GM21423 (cell line): Measurements from ENCODE around the gene SCAMP5.

Experiments
- ATAC-seq: cut with Tn5 transposase; IDR thresholded peaks from one replicate; pipeline ENCODE4 v1.9.1; 2021; ENCODE audit warnings: mild to moderate bottlenecking, moderate library complexity; ENCODE audit not compliant: unreplicated experiment

SCAMP5 gene

DNA sequence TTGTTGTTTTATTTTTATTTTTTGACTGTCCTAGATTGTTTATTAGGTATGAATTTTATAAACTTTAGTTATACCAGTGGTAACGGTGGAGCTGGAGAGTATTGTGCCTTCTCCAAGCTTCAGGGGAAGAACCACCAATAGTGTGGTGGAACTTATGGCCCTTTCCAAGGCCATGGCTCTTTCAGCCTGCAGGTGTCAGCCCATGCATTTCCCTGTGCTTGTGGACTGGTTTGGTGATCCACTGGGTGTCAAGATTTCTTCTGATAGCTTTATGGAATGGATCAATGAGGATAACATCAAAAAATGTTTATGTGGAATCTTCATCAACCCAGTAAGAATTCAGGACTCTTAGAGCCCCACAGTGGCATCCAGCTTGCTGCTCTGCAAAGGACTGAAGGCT is 19.2 kb upstream of the SCAMP5 start:
- ATAC-seq, result no peak

DNA sequence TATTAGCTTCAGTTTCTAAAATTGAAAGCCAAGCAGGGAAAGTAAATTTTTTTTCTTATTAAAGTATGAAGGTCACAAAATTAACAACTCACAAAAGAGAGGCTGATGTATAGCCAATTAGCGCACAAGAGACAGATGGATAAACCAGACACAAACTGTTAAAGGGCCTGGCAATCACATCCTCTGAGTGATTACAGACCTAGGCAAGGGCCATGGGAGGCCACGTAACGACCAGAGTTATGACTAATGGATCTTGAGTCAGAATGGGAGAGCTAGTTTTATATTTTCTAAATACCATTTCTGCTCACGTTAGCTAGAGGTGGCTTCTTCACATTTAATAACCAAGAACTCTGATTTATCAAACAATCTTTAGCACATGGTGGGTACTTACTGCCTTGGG is 17.8 kb upstream of the SCAMP5 start:
- ATAC-seq, result no peak

DNA sequence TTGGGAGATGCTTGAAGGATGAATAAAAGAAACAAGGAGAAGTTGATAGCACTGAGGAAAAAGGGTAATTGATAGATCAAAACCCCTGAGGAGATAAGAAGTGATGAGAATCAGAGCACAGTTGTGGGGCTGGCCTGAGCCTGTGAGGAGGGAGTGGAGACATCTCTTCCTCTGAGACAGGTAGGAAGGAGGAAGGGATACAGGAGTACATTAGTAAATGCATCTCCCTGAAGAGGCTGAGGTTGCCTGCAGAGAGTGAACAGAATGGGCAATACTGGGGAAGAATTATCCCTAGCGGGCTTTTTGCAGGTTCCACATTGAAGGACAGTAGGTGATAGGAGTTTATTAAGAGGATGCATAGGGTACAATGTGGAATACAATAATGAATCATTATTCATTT is 17.3 kb upstream of the SCAMP5 start:
- ATAC-seq, result no peak

DNA sequence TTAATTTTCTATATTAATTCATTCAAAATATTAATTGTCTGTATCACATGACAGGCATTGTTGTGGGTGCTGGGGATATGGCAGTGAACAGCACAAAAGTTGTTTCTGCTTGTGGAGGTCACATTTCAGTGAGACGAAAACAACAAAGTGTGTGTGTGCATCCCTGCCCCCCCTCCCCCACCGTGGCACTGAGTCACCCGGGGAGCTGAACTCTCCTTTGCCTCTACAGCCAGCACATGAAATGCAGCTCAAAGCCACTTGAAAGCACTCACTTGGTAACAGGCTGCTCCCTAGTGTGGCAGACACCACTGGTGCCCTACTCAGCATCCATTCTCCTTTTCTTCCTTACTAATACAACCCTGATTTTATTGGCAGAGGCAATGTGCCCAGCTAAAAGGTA is 16.9 kb upstream of the SCAMP5 start:
- ATAC-seq, result no peak

DNA sequence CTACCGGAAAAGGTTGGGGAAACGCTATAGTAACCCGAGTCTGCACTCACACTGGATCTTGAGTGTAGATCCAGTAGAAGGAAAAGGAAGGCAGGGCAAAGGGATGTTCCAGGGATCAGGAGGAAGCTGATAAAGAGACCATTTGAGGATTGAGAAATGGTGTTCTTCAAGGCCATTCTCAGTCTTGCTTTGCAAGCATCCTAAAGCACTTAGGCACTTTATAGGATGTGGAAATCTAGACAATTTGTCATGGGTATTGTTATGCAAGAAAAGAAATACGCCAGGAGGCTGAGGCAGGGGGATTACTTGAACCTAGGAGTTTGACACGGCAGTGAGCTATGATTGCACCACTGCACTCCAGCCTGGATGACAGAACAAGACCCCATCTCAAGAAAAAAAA is 13.2 kb upstream of the SCAMP5 start:
- ATAC-seq, result no peak

DNA sequence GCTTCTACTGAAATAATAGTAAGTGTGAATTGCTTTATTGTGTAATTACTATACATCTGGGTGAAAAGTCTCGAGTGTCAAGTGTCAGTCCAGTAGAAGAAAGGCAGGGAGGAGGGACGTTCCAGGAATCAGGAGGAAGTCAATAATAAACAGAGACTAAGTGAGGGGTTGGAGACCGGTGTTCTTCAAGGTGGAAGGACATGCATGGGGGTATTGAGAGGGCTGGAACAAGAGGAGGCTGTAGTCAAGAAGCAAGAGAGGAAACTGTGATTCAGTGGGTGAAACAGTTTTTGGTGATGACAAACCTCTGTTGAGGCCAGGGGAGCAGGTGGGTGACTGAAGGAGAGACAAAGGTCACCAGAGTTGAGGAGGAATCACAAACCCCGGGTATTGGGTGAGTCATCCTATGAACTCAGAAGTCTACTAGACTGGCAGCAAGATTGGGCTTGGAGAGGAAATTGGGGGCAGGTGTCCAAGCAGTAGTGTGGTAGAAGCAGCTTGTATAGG is 11.6 kb upstream of the SCAMP5 start:
- no peak for ATAC-seq

DNA sequence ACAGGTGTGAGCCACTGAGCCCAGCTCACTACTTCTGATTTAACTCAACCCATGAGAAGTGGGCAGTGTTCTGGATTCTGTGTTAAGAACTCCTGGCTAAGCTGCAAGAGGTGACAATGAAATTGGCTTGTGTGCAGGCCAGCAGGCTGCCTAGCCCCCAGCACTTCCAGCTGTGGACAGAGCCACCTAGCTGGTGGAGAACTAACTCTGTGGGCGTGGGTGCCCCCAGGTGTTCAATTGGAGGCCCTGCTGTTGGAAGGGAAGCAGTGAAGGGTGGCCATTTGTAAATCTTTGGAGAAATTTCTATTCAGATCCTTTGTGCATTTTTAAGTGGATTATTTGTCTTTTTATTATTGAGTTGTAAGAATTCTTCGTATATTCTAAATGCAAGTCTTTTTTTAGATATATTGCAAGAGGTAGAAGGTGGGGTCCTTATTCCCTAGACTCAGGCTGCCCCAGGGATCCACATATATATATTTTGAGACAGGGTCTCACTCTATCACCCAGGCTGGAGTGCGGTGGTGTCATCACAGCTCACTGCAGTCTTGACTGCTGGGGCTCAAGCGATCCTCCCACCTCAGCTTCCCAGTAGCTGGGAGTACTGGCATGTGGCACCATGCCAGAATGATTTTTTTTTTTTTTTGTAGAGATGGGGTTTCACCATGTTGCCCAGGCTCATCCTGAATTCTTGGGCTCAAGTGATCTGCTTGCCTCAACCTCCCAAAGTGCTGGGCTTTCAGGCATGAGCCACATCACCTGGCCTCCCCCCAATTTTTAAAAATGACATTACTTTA is 7.2 kb upstream of the SCAMP5 start:
- ATAC-seq, result no peak

DNA sequence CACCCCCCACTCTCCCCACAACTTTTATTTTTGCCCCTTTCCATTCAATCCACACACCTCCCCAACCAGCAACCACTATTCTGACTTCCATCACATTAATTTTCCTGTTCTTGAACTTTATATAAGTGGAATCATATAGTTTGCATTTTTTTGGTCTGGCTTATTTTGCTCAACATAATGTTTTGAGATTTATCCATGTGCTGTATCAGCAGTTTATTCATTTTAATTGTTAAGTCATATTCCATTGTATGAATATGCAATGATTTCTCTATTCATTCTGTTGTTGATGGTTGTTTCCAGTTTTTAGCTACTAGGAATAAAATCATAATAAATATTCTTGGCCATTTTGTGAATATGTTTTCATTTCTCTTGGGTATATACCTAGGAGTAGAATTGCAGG is 5.8 kb upstream of the SCAMP5 start:
- ATAC-seq, result no peak

DNA sequence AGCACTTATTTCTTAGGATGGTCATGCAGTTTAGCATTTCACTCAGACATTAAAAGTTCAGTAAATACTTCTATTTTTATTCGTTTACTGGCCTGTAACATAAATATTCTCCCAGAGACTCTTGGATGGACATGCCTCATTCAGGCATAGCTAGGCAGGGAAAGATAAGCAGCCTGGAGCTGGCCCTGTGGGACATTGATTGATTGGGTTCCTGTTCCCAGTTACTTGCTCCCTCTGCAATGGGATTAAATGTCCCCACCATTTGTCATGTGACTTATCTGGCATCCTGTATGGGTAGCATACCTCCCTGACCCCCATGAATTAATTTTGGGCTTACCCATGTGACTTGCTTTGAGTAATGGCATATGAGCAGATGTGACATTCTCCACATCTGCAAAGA is 2.7 kb upstream of the SCAMP5 start:
- no peak for ATAC-seq

DNA sequence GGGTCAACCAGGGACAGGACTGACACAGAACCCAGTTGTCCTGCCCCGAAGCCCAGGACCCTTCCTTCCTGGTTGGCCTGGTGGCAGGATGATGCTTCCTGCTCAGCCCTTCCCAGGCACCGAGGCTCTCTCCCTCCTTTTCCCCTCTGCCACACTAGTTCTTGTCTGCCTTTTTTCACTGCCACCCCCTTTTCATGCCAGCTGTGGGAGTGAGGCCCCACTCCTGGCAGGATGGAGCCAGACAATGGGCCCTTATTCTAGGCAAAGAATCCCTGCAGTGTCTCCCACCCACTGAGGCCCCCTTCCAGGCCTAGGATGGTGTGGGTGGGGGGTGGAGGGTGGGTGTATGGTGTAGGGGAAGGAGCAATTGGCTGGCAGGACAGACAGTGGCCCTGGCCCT is 1.1 kb upstream of the SCAMP5 start:
- no peak for ATAC-seq

DNA sequence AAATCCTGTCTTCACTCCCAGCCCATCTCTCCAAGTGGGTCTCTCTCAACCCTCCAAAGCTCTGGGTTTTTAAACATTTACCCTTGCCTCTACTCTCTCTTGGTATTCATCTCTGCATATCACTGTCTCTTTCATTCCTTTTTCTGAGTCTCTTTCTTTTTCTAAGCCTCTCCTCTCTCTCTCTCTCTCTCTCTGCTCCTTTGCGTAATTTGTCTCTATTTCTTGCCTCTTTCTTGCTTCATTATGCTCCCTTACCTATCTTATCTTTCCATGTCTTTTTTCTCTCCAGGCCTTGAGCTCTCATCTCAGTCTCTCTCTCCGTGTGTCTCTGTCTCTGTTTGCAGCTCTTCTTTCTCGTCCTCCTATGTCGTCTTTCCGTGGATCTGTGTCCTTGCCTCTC is 678 bp upstream of the SCAMP5 start:
- ATAC-seq, result no peak

DNA sequence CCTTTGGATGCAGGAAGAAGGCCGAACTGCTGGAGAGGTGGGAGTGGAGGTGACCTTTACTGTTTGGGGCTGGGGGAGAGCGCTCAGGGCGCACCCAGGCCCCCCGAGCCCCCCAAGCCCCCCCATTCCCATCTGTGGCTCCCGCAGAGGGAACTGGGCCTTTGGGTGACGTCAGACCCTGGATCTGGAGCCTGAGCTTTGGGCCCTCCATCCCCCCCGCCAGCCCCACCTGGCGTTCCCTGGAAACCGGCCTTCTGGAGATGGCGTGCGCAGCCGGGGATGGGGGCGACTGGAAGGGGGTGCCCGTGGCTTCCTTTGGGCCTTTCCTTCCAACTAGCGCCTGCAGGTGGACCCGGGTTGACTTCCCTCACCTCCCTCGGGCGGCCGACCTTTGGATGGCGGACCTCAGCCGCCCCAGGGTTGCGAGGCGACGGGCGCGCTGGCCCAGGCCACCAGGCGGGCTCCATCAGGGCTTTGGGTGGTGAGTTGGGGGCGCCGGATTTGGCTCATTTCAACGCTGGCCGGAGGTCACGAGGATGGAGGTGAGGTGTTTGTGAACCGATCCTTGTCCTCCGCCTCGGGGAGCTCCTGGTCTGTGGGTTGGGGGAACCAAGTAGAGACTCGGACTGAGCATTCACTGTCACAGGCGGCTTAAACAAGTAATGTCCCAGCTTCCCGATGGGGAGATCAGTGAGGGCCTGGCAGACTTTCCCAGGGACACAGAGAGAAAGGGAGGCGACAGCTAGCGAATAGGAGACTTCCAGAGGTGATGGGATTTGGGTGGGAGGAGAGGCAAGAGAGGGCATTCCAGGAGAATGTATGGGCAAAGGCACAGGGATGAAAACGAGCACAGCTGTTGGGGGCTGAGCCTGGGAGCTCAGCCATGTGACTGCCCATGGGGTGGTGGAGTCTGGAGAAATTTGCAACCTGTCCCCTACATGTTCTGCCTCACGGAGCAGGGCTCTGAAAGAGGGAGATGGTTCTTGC is 709 bp downstream of the SCAMP5 start:
- no peak for ATAC-seq

DNA sequence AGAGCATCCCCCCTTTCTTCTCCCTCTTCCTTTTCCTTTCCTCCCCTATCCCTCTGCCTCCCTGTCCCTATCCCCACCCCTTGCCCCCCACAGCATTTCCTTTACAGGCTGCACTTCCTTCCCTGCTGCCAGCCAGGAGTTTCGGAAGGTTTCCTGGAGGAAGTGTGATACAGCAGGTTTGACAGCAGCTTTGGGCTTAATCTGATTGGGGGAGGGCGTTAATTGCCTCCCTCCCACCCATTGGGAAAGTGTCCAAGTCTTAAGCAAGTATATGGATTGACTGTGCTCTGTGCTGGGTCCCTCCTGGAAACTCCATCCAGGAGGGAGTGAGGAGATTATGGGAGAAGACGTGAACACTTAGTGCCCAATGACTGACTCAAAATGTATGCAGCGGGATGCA is 1.8 kb downstream of the SCAMP5 start:
- no peak for ATAC-seq

DNA sequence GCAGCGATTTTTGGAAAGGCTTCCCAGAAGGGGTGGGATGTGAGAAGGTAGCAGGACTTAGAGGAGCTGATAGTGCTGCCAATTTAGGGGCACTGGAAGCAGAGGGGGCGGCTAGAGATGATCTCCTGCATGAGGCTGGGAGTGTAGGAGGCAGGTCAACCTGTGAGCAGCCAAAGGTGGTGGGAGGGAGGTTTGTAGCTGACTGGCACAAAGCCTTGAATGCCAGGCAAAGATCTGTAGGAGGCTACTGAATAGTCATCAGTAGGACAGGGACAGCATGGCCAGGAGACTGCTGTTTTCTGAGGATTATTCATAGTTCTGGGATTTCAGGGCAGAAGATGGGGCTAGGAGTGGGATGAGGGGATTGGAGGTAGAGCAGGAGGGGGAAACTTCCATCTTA is 2.2 kb downstream of the SCAMP5 start:
- no peak for ATAC-seq

DNA sequence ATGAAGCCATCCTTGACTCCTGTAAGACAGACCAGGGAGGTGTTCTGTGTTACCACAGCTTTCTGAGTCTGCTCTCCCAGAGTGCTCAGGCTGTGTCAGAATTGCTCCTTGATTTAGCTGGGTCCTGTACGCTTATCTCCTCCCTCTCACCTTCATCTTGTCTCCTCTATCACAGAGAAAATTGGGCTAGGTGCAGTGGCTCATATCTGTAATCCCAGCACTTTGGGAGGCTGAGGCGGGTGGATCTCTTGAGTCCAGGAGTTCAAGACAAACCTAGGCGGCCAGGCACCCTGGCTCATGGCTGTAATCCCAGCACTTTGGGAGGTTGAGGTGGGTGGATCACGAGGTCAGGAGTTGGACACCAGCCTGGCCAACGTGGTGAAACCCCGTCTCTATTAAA is 5.9 kb downstream of the SCAMP5 start:
- ATAC-seq, result no peak

DNA sequence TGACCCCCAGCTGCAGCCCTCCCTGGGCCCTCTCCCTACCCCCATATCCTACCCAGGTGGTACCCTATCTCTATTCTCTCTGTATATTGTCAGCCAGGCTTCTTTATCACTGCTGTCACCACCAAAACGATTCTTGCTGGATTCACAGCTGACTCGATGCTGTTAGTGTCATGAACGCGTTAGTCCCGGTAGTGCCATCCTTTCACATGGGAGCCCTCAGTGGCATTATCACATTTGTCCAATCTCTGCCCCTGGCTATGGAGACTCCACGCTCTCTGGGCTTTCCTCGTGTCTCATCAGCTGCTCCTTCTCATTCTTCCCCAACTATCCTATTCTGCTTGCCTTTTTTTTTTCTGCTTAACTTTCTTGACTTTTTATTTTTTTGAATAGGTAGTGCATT is 7.0 kb downstream of the SCAMP5 start:
- ATAC-seq, result no peak

DNA sequence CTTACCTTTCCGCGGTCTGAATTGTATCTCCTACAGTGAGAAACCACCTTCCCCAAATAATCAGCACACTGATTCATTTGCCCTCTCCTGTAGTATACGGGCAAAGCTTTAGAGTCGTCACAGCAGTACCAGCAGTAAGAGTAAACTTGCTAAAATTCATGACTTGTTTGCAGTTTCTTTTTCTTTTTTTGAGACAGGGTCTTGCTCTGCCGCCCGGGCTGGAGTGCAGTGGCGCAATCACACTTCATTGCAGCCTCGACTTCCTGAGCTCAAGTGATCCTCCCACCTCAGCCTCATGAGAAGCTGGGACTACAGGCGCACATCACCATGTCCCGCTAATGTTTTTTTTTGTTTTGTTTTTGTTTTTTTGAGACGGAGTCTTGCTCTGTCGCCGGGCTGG is 11.9 kb downstream of the SCAMP5 start:
- ATAC-seq, result no peak

DNA sequence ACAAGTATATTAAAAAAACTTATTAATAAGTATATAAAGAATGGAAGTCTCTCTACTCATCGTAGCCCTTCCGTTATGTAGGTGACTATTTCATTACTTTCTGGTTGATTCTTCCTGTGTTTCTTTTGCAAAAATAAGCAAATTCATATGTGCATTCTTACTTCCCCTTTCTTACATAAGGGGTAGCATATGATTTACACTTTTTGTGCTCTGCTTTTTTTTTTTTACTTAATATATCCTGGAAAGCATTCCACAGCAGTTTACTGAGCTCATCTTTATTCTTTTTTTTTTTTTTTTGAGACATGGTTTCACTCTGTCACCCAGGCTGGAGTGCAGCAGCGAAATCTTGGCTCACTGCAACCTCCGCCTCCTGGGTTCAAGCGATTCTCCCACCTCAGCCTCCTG is 12.9 kb downstream of the SCAMP5 start:
- ATAC-seq, result no peak

DNA sequence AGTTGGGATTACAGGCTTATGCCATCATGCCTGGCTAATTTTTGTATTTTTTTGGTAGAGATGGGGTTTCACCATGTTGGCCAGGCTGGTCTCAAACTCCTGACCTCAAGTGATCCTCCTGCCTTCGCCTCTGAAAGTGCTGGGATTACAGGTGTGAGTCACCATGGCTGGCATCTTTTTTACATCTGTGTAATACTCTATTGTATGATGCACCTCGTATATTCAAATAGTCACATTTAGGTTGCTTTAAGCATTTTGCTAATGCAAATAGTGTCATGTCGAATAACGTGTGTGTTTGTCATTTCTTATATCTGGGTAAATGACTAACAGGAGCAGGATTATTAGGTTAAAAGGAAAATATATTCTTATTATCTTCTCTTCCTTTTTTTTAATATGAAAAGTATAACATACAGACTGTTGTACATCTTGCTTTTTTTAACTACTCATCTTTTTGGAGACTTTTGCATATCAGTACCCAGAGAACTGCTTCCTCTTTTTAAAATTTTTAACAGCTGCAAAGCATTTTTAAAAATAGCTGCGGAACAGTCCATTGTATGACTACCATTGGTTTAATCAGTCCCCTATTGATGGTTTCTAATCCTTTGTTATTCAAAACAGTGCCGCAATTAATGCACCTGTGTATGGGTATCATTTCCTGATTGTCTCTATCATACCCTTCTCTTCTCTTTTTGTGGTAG is 13.4 kb downstream of the SCAMP5 start:
- ATAC-seq, result peak; percentile 86

DNA sequence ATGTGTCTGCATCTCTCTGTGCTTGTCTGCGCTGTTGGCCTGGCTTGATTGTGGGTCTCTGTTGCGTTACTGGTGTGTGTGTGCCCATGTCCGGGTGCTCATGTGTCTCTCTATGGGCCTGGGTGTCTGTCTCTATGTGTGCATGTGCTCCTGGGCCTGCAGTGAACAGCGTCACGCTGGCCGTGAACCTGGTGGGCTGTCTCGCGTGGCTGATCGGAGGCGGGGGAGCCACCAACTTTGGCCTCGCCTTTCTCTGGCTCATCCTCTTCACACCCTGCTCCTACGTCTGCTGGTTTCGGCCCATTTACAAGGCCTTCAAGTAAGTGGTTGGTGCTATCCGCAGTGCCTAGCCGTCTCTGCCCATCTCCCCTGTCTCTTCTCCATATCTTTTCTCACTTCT is 21.1 kb downstream of the SCAMP5 start:
- ATAC-seq, result no peak

DNA sequence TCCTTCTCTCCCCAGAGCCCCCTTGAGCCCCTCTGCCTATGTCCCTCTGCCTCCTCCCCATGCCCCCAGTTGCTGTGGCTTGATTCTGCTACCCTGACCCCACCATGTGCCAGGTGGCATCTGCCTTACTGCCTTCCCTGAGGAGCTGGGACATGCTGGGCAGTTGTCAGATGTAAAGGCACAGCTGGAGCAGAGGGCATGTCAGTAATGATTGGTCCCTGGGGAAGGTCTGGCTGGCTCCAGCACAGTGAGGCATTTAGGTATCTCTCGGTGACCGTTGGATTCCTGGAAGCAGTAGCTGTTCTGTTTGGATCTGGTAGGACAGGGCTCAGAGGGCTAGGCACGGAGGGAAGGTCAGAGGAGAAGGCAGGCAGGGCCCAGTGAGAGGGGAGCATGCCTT is 24.6 kb downstream of the SCAMP5 start:
- ATAC-seq, result no peak
